ENCODE data around the gene ARSI. TPM values are rescaled to one million over a fixed set of nuclear protein-coding genes. Genes with fewer than 3 reads are reported as not detected.
A peak's percentile ranks its signal among the peaks of the same experiment; 100 is the strongest.

The ARSI gene
- 1 to 10 TPM; 2.3 to 3.8 (median 3.6) TPM for polyA plus RNA-seq (ENCODE audit: insufficient read length in 4 of 4)

DNA sequence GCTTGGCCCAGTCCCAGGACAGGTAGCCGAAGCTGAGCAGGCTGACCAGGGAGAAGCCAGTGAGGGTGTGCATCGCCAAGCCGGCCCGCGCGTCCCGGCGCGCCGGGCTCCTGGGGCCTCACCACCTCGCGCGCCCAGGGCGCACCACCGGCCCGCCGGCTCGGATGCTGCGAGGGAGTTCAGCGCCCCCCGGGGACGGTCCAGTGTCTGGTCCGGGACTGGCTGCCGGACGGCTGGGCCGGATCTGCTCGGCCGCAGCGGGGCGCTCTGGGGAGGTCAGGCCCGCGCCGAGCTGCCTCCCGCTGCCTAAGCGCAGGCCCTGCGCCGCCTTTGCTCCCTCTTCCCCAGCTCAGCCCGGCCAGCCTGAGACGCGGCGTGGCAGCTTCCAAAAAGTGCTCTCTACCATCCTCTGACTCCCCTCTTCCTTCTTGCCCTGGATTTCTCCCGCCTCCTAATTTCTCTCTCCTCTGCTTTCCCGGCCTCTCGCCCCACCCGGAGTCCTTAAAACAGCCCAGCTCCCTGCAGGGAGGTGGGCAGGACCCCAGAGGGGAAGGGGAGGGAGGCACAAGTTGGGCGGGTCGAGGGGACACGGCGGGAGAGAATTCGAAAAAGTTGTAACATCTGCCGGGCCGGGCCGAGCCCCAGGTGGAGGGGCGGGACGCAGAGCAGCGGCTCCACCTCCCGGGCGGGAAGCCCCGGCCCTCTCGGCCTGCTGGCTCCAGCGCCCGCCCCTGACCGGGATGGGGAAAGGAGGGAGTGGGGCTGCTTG, at the start of gene ARSI:
ARSI (minus strand) TSS at position 605 of the 769 bp plus-strand sequence; CDS start at position 73, 532 bp downstream.
- peak in 1 of 4 donors; percentile 57 for DNase-seq (ENCODE audit: low read depth in 4 of 4, low spot score in 3 of 4)

DNA sequence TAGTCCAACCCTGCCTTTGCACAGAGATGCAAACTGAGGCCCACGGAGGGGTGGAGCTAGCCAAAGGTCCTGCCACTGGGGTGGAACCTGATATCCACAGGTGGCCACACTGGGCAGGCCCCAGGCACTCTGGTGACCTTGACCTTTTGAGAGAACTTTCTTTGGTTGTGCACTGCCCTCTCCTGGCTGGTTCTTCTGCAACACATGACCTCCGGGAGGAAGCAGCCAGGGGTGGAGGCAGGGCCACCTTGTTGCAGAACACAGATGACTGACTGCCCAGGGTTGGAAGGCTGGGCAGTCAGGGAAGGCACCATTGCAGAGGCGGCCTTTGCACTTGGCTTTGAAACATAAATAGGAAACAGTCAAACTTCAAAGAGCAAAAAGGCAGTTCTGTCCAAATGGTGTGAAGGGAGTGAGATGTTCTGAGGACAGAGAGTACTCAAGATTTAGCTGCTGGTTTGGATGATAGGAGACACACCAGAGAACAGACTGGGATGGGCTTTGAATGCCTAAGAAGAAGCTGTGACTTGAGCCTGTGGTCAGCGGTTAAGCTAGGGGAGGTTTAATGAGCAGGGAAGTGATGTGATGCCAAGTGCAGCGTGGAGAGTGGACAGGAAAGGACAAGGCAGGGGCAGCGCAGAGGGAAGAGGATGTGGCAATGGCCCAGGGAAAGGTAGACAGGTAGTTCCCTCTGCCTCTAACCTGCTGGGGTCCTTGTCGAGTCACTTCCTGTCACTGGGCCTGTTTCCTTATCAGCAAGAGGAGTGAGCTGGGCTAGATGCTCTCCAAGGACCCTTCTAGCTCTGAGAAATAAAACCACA, 48.0 kb upstream of the ARSI start:
- peak in 3 of 4 donors; percentile 35 to 58 (median 53) for DNase-seq (ENCODE audit: low read depth in 4 of 4, low spot score in 3 of 4)

DNA sequence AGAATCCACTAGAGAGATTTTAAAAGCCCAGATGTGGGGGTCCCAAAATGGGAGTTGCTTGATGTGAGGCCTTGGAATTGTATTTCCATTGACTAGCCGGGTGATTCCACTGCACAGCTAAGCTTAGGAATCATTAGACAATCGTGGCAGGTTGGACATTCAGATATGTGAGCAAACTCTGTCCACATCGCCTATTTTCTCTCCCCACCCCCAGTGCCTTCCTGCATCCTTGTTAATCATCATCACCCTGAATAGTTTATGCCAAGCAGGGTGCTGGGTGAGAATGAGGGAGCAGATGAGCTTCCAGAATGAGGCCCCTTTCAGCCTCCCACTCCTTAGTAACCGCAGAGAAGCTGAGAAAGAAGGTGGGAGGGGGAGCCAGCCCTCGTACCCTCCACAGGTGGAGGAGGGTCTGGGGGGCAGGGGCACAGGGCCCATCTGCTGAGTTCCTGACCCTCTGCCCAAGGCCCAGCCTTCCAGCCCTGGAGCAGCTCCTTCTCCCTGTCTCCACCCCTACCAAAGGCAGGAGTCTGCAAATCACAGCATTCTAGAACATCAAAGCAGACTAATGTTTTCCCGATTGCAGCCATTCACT, 47.1 kb upstream of the ARSI start:
- DNase-seq (ENCODE audit: low read depth in 4 of 4, low spot score in 3 of 4) = no peak

DNA sequence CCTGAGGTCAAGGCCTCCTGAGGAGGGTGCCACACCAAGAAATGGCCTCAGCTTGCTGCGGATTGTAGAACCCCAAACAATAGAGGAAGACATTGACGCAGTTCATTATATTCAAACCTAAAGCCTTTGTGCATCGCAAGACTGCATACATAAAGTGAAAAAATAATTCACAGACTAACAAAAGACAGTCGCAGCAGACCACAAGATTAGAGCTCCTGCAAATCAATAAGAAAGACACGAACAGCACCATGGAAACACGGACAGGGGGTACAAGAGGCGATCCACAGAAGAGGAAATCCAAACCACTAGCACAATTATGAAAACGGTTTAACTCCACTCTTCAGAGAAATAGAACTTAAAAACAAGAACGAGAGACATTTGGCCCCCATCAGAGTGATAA, 44.7 kb upstream of the ARSI start:
- no peak for DNase-seq (ENCODE audit: low read depth in 4 of 4, low spot score in 3 of 4)

DNA sequence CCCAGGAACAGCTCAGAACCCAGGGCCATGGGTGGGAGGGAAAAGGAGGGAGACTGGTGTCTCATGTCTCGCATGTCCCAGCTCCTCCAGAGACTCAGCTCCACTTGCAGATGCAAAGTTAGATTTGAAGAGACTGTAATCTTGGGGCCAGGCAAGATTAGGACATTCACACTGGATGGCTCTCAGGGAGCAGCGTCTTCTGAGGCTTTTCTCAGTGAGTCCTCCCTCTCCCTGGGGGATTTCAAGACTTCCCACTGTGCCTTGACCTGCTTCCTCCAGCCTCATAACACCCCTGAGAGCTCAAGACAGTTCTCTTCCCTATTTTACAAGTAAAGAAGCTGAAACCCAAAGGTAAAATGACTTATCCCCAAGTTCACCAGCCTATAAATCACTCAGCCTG, 44.3 kb upstream of the ARSI start:
- DNase-seq (ENCODE audit: low read depth in 4 of 4, low spot score in 3 of 4) = no peak

DNA sequence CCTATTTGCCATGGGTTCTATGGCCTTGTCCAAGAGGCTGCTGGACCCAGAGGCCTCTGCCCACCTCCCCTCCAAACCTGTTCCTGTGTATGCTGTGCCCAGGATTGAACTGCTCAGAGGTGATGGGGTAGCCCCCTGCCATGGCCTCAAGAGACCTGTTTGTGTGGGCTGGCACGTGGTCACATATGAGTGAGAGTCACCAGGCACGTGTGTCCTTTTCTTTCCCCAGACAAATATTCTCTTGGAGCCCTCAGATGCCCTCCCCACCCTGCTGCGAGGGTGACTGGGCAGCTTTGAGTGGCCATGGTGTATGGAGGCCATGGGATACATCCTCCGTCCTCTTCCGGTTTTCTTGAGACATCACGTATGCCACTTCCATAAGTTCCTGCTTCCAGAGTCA, 43.9 kb upstream of the ARSI start:
- DNase-seq (ENCODE audit: low read depth in 4 of 4, low spot score in 3 of 4) = no peak

DNA sequence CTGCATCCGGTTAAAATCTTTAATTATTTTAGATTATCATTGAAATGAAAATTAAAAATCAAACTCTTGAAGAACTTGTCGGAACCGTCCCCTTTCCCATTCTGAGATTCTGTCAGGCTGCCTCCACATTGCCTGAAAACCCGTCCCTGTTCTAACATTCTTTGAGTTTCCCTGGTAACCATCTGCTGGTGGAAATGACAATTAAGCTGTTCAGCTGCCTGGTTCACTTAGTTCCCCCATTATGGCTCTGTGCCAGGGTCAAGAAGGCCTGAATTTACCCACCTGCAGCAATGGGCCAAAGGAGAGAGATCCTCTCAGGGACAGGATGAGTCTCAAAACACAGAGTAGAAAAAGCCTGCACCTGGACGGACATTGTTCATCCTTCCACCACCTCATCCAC, 43.0 kb upstream of the ARSI start:
- no peak for DNase-seq (ENCODE audit: low read depth in 4 of 4, low spot score in 3 of 4)

DNA sequence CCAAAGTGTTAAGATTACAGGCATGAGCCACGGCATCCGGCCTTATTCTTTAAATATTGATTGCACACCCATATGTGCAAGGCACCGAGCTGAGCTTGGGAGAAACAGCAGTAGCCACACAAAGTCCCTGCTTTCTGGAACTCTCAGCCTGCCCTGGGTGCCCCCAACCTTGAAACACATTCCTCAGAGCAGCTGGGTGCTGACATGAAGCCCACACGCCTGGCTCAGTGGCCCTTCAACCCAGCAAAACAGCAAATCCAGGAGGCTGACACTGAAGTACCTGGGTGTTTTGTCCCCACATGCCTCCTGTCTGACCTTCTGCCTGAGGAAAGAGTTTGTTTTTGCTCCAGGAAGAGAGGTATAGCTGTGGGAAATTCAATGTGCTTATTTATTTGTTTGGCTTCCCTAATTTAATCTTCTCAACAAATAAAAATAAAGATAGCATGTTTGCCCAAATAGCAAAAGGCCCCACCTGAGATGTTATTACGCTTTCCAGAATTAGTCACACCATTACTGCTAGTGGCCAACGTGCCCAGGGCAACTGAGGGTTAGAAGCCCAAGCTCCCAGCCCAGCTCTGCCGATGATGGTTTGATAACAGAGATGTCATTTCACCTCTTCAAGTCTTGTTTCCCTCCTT, 41.4 kb upstream of the ARSI start:
- no peak for DNase-seq (ENCODE audit: low read depth in 4 of 4, low spot score in 3 of 4)

DNA sequence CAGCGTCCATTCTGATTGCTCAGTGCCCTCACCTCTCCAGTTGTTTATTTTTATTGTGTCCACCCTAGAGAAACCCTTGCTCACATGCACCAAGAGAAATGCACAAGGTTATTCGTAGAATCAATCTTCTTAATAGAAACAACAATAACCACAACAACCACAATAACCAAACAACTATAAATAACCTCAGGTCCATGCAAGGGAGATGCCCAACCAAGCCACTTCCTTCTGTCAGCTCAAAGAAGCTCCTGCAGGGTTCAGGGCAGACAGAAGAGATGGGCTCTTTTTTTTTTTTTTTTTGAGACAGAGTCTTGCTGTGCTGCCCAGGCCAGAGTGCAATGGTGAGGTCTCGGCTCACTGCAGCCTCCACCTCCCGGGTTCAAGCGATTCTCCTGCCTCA, 39.9 kb upstream of the ARSI start:
- no peak for DNase-seq (ENCODE audit: low read depth in 4 of 4, low spot score in 3 of 4)

DNA sequence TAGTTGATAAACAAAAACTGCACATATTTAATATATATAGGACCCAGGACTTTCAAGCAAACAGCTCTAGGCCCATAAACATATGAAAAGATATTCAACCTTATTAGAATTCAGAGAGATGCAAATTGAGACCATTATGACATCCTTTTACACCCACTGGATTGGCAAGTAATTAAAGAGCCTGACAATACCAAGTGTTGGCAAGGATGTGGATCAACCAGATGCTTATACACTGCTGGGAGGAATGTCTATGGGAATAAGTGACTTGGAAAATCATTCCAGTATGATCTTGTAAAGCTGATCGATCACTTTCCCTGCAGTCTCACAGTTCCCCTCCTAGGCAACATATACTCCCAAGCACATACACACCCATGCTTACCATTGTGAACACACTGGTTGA, 39.3 kb upstream of the ARSI start:
- no peak for DNase-seq (ENCODE audit: low read depth in 4 of 4, low spot score in 3 of 4)

DNA sequence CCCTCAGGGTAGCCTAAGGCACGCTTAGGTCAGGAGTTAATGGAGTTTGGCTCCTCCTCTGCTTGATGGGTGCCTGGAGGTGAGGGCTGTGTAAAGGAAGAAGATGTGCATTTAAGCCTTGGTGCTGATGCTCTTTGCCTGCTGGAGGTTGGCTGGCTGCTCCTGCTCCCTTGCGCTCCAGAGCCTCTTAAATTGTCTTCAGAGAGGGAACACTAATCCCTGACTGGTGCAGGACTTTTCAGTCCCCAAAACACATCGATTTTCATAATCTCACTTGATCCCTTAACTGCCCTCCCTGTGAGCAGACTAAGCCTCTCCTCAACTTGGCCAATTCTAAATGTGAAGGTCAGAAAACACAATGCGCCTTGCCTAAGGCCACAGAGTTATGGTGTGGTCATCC, 38.6 kb upstream of the ARSI start:
- no peak for DNase-seq (ENCODE audit: low read depth in 4 of 4, low spot score in 3 of 4)

DNA sequence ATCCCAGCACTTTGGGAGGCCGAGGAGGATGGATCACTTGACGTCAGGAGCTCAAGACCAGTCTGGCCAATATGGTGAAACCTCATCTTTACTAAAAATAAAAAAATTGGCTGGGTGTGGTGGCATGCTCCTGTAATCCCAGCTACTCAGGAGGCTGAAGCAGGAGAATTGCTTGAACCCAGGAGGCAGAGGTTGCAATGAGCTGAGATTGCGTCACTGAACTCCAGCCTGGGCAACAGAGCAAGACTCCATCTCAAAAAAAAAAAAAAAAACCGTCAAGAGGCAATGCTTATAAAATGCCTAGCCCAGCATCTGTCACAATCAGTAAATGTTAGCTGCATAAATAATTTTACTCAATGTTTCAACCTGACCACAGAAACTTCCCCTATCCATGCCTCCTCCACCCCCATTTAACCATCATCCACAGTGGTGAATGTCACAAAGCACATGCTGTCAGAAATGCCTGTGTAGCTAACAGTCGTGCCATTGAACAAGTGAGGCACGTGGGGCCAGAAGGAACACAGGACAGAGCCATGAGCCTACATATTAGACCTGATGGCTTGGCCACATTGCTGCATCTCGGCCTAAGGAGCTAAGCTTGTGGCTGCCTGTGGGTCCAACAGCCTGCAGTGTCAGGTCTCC, 38.0 kb upstream of the ARSI start:
- no peak for DNase-seq (ENCODE audit: low read depth in 4 of 4, low spot score in 3 of 4)

DNA sequence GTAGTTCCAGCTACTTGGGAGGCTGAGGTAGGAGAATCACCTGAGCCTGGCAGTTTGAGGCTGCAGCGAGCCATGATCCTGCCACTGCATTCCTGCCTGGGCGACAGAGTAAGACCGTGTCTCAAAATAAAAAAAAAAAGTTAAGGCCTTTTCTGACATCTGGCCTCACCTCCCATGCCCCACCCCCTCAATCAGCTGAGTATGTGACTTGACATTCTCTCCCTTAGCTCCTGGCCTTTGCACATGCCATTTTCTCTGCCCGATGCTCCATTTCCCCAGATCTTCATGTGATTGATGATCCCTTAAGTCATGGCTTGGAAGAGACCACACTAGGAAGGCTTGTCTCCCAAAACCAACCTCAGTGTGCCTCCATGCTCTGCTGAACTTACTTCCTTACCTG, 37.1 kb upstream of the ARSI start:
- DNase-seq (ENCODE audit: low read depth in 4 of 4, low spot score in 3 of 4) = no peak

DNA sequence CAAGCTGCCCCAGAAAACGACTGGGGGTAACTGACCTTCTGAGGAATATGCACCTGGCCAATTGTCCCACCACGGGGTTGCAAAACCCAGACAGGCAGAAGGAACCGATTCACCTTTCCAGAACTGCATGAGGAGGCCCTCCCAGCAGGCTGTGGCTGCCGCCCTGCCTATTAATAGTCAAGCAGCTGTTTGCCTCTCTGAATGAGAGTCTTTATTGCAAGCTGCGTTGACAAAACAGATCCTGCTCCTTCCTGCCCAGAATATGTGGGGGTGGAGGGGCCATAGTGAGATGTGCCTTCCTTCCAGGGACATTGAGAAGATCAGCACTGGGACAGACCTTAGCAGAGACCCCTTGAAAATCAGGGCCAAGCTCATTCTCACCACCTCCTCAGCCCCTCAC, 36.5 kb upstream of the ARSI start:
- DNase-seq (ENCODE audit: low read depth in 4 of 4, low spot score in 3 of 4) = no peak

DNA sequence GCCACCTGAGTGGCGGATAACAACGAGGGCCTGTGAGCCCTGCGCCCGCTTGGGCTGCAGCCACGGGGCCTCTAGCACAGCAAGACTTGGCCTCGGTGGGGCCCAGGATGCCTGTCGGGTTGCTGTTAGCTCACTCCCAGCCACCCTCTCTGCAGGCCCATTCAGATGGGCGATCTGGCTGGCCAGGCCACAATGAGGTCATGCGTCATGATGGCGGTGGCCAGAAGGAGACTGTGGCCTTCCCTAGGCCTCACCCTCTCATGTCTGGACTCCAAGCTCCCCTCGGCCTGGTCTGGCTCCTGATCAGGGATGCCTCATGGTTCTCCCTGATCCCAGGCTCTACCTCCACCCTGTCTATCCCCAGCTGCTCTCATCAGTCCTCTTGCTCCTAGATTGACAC, 35.8 kb upstream of the ARSI start:
- no peak for DNase-seq (ENCODE audit: low read depth in 4 of 4, low spot score in 3 of 4)

DNA sequence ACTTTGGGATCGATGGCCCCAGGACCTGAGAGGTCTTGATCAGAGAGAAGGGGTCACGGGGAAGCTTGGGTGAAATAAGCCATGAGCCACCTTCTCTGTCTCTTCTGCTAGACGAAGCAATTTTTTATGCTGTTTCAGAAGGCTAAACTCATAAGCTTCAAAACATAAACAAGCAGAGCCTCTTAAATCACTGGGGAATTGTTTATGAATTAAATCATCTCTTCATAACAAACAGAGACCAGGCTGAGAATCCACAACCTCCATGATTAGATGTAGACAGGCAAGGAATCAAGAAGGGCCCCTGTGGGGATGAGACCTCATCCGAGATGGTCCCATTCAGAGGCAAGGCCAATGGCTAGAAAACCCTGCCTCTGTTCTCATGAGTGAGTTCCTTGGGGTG, 33.1 kb upstream of the ARSI start:
- DNase-seq (ENCODE audit: low read depth in 4 of 4, low spot score in 3 of 4) = no peak

DNA sequence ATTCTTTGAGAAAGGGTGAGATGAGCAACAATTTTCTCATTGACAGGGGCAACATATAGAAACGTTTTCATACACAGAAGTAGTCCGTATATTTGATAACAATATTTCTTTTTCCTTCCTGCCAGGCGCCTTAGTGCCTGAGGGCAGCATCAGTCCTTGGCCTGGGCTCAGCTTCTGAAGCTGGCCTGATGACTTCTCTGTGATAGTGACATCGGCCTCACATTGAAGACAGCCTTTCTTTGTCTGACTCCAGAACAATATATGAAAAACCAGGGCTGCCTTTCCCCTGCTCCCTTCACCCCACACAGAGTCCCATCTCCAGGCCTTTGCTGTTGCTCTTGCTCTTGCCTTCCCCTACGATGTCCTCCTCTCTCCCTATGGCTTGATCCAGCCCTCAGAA, 30.7 kb upstream of the ARSI start:
- DNase-seq (ENCODE audit: low read depth in 4 of 4, low spot score in 3 of 4) = no peak

DNA sequence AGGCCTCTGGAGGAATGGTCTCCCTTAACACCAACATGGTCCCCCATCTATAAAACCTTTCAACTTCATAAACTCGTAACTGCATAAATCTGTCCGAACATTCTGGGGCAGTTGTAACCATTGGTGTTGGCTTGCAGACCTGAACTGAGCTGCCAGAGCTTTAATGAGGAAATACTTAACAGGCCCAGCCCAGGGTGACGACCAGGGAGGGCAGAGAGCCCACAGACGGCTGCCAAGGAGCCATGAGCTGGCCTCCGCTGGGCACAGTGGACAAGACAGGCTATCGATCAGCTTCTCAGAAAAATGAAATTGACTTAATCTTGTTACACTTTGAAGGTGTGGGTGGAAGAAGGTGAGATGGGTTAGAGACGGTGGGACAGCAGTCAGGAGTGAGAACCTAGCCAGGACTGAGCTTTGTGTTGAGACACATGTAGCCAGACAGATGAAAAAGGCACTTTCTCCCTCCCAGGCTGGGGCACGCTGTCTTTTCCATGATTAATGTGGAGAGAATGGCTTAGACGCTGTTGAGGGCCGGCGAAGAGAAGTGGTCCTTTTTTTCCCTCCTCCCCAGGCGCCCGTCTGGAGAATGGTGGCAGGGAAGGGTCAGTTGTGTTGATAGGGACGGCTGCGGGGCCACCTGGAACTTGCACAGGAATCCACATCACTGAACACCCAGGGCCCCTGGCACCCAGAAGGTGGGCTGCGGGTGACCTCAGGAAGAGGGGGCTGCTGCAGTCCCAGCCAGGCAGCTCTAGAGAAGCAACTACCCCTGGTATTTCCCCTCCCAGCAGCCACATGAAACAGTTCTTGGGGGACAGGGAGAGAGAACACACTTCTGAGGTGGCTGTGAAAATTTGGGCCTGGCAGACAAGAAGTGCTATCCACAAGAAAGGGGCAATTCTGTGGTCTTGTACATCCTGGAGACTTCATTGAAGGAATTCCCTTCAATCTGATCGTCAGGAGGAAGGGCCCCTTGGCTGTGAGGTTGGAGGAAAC, 27.5 kb upstream of the ARSI start:
- DNase-seq (ENCODE audit: low read depth in 4 of 4, low spot score in 3 of 4) = no peak

DNA sequence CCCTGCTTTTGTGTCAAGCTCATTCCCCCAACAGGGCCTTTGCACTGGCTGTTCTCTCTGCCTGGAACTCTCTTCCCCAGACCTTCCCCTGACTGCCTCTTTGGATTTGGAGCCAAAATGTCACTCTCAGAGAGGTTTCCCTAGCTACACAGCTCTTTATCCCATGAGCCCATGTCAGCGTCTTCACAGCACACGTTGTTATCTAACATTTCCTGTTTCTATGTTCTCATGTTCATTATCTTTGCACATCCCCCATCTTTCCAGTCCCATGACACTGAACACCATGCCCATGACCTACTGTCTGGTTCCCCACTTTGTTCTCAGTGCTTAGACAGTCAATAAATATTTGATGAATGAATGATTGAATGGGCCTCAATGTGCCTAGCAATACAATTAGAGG, 26.3 kb upstream of the ARSI start:
- DNase-seq (ENCODE audit: low read depth in 4 of 4, low spot score in 3 of 4) = no peak
